Adrenal gland (tissue), 19 donors: ENCODE data around the gene MROH2A. TPM values are rescaled to one million over a fixed set of nuclear protein-coding genes. Genes with fewer than 3 reads are reported as not detected.
"Not testable (repeated sequence)": the region's sequence is repeated elsewhere in the genome, so short reads cannot be mapped to it uniquely, and the experiment has no call there.

ENCODE experiments used
- DNase-seq, 7 donors: peaks; one replicate each; pipeline ENCODE4 v3.0.0-alpha.2; 2019 to 2020
- H3K27ac ChIP-seq, 5 donors: fragments of 200-600 bp; sonication (generic) in 4 of 5; 1 replicate in 3 of 5; 2 replicates in 2 of 5; pipeline versions ENCODE4 v1.5.1 to v1.8.0; 2016 to 2020; ENCODE audit warnings: mild to moderate bottlenecking in 1 of 5
- H3K27me3 ChIP-seq: fragments of 200-600 bp; 2 replicates; pipeline ENCODE4 v1.8.0; 2021
- H3K36me3 ChIP-seq, 2 donors: fragments of 200-600 bp; replicated peaks in 1 of 2; 1 replicate in 1 of 2; 2 replicates in 1 of 2; pipeline versions ENCODE4 v1.5.1 to v1.8.0; 2018 to 2022
- H3K4me1 ChIP-seq, 2 donors: fragments of 200-600 bp; replicated peaks in 1 of 2; 1 replicate in 1 of 2; 2 replicates in 1 of 2; pipeline versions ENCODE4 v1.5.1 to v1.8.0; 2018 to 2021
- H3K4me3 ChIP-seq, 4 donors: fragments of 200-600 bp; sonication (generic) in 3 of 4; one replicate each; pipeline ENCODE4 v1.5.1; 2016 to 2018
- H3K9me3 ChIP-seq, 3 donors: fragments of 200-600 bp; sonication (generic) in 1 of 3; replicated peaks in 1 of 3; 1 replicate in 2 of 3; 2 replicates in 1 of 3; pipeline versions ENCODE4 v1.5.1 to v1.8.0; 2016 to 2021
- CTCF ChIP-seq, 6 experiments: fragments of 450-650 bp in 4 of 6; fragments of 200-600 bp in 2 of 6; sonication (generic) in 1 of 6; IDR thresholded peaks; 1 replicate in 5 of 6; 2 replicates in 1 of 6; pipeline versions ENCODE4 v1.5.1 to v1.8.0; 2016 to 2021; ENCODE audit warnings: antibody characterized with exemption in 6 of 6, mild to moderate bottlenecking in 2 of 6, moderate library complexity in 1 of 6
- POLR2A ChIP-seq, 2 donors: fragments of 450-650 bp; IDR thresholded peaks; one replicate each; pipeline ENCODE4 v1.6.1; 2017; ENCODE audit warnings: antibody characterized with exemption in 2 of 2, mild to moderate bottlenecking in 2 of 2, moderate library complexity in 1 of 2
- WGBS, 4 donors: extraction: QIAGEN DNeasy Blood & Tissue Kit in 2 of 4; methylation state at CpG; one replicate each; pipeline versions ENCODE4 v1.1.5 to v1.1.7; 2013 to 2017; 5-methylcytosine and 5-hydroxymethylcytosine counted together
- intact Hi-C, 2 donors: fragments of 100-400 bp; cut with DNase I; formaldehyde crosslinking; loops; one replicate each; pipeline versions ENCODE4 v1.14.1 to v1.15.0; 2022 to 2023
- long read RNA-seq, 10 donors: library from polyadenylated mRNA in 3 of 10; unstranded in 2 of 10; stranded (forward) in 1 of 10; transcript quantifications; one replicate each; pipeline ENCODE4 v2.0.0 and lab custom pipeline, GENCODE V29; 2021 to 2026
- polyA plus RNA-seq, 3 donors: library from polyadenylated mRNA; stranded (reverse); fragments of 200-250 nt in 2 of 3; fragments of 350-450 nt in 1 of 3; fragmentation: Illumina TruSeq in 1 of 3; extraction: RNeasy Lipid Tissue Mini Kit (QIAGEN cat#74804) in 1 of 3; gene quantifications; one replicate each; pipeline ENCODE4 v1.2.3, GENCODE V29; 2013 to 2014
- total RNA-seq, 9 donors: library from RNA; depleted of rRNA in 4 of 9; stranded (reverse); fragments of >200 nt in 4 of 9; fragments of 120-200 nt in 1 of 9; fragmentation: NEBNext Ultra II Directional in 1 of 9; extraction: Animal tissue kit (Norgen Biotek cat#: 25700) in 1 of 9; gene quantifications; one replicate each; pipeline versions ENCODE4 v1.1.0 to v1.2.4, GENCODE V29; 2013 to 2023
- donor health status: healthy with polysubstance abuse.
- donor health status: Bipolar disorder and iron deficiency.
- donor health status: DM: yes; HTN: yes; CAD: no.
- donor health status: DM: no; HTN: no; CAD: no.
- donor health status: DM: no; HTN: no; CAD: no.
- donor health status: DM: yes; HTN: yes; CAD: no.

The MROH2A gene, protein sequence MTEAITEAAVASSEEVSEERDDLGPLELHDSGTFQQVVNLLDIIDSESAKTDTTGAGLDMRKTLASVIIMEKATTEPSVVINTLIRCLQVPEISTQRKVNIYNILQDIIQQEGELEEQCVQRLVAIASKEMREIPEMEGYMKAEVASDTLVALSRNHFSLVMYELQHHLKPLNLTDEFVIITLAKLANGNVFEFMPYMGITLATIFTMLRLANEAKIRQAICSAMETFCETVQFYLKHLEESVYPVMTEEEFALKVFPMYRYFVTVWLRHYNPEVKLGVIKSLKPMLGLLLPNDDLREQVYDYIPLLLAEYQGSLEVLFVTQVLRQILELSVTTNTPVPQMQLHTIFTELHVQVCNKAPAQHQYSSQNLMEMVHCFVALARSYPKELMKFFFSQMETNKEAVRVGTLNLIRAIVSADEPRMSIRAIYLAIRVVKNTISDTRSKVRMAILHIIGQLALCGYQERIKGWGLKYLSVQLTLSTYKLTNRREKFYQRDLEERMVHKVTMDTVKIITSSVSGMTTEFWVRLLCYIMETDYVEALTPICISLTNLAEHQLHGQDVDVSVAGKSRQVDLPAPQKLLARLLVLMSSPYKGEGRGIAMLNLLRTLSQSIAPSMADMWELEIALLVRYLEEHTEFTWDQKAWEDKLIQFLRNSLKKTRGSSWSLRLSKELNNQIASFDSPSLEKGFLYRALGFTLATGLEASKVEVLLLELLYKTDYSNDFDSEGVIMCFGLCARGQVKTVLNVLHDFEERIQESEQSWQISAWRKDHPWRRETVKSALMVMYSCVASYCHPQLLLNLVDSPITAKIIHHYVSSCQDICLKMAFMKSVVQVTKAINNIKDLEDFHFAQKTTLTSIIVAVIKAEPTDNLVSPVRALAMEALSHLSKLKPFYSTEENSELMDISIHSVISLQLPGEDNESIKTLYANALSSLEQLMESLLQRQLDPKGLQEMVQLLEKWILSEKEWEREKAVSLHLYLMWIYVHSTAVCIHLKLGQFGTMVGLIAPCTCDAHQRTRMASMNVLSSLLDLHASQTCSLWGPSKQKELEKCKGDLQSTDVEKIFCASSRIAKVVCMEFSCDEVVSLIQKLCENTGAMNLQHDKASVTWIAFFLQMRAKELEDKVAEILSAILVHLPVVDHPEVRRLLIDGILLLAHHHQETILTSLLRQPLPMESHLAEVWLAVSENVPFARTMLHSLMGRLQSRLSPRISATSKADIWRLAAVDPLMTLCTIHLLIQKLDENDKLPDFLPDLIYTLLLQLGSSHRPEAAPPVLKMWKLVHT (N-terminal part only)
- total RNA-seq (not detected), polyA plus RNA-seq (under 1 TPM in 1 of 3 donors, not detected in 2; 0.13 TPM)
- long read RNA-seq, donor 1, result 0 reads
- long read RNA-seq, donor 2, result 0 reads
- long read RNA-seq, donor 3, result 0 reads
- long read RNA-seq, donor 4, result 0 reads
- long read RNA-seq, donor 5, result 0 reads
- long read RNA-seq, donor 6, result 0 reads
- long read RNA-seq, donor 7, result 0 reads
- long read RNA-seq, donor 8, result 0 reads
- long read RNA-seq, donor 9, result 0 reads
- long read RNA-seq, donor 10, result 0 reads

DNA sequence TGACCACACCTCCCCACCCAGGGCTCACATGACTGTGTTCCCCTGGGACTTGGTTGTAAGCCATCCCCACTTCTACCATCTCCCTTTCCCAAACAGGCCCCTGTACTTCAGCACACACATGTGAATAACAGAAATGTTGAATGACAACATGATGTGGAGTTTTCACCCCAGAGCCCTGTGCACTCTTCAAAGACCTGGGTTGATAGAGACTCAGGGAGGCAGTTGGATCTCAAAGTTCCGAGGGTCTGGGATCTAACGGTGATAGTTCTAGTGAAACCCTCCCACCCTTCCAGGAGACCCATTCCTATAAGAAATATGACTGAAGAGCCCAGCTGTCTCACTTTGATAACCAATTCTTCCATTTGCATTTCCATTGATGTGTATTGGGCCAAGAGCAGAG is at the start of gene MROH2A:
Gene MROH2A (plus strand): TSS at position 301 of the 400 bp plus-strand sequence. CDS start 1,029 bp downstream, outside the sequence.
- TF ChIP-seq CTCF (IDR thresholded peaks at IDR 0.05) (no peak), POLR2A (IDR thresholded peaks at IDR 0.05) (no peak)
- Histone ChIP-seq H3K27me3 (no peaks in the 10 kb centered on the region), H3K36me3 (no peaks in the 10 kb centered on the region), H3K4me1 (no peaks in the 10 kb centered on the region), H3K4me3 (no peak within 1 kb of the TSS), H3K9me3 (no peaks in the 10 kb centered on the region), H3K27ac (no peak within 1 kb of the TSS)
- 65 to 84% (median 69%) methylated on average over 2 of the region's 2 CpGs for WGBS, 4 donors
- intact Hi-C loops, result no loop called here
- no peak for DNase-seq

DNA sequence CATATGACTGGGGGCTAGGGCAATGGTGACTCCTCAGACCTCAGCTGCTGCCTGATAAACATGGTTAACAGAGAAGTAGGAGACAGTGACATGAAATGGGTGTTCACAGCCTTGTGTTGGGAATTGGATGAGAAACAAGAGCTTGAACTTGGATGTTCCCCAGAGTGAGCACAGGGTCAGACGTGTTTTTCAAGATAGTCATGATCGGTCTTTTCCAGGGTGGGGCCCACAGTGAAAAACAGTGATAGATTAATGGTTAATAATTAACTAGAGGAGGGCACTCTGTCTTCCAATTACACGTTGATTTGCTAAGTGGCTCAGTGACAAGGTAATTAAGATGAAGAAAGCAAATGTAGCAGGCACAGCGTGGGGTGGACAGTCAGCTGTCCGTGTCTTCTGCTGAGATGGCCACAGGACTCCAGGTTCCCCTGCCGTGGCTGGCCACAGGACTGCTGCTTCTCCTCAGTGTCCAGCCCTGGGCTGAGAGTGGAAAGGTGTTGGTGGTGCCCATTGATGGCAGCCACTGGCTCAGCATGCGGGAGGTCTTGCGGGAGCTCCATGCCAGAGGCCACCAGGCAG is 49.3 kb upstream of the MROH2A start, which contains the start of gene UGT1A3:
Gene UGT1A3 (plus strand): TSS at position 320 of the 579 bp plus-strand sequence. CDS start 85 bp downstream, at position 405.
- H3K4me3 ChIP-seq, result no peak within 1 kb of the TSS
- 74 to 82% (median 76%) methylated on average over 8 of the region's 8 CpGs for WGBS, 4 donors
- intact Hi-C loops, result no loop called here
- no peaks in the 10 kb centered on the region for H3K36me3 ChIP-seq
- no peaks in the 10 kb centered on the region for H3K9me3 ChIP-seq
- no peaks in the 10 kb centered on the region for H3K27me3 ChIP-seq
- no peak for DNase-seq
- no peak within 1 kb of the TSS for H3K27ac ChIP-seq
- TF ChIP-seq POLR2A (IDR thresholded peaks at IDR 0.05), result no peak
- TF ChIP-seq CTCF (IDR thresholded peaks at IDR 0.05), result no peak
- no peaks in the 10 kb centered on the region for H3K4me1 ChIP-seq

- H3K9me3 ChIP-seq, intact Hi-C loops, H3K27me3 ChIP-seq, DNase-seq, H3K36me3 ChIP-seq, H3K27ac ChIP-seq, H3K4me3 ChIP-seq, H3K4me1 ChIP-seq: not testable (repeated sequence)
- 78 to 83% (median 79%) methylated on average over 13 to 14 of the region's 14 CpGs for WGBS, 4 donors
Measured at GRCh38 chr2:233736868-233737653, 41.1 kb upstream of the MROH2A start.
